IPS DF 4.7 (cell line): ENCODE data around the gene PLXNA2.
A peak's percentile ranks its signal among the peaks of the same experiment; 100 is the strongest.

Source experiments
- DNase-seq: peaks from one replicate; pipeline ENCODE4 v3.0.0-alpha.2; 2013; ENCODE audit warnings: low spot score; ENCODE audit errors: extremely low read depth

PLXNA2 gene

GRCh38 chr1:208002672-208003071, 241.5 kb downstream of the PLXNA2 start:
- no peak for DNase-seq

DNA sequence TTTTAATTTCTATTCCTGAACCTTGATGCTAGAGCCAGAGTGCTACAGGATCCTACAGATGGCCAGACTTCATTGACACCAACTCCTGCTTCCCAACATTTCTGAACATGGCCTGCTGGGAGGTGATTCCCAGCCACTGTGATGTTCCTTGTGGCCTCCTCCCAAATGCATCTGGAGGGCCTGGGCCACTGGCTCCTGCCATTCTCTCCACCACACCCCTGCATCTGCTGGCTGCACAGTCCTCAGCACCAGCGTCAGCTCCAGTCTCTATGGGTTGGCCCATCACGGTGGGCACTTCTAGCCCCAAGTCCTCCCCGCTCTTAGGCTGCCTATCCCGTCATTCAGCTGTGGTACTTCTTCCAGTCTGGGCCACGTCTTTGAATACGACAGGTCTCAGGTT, 242.1 kb downstream of the PLXNA2 start:
- no peak for DNase-seq

- no peak for DNase-seq
Observed at GRCh38 chr1:208000504-208000903, 243.7 kb downstream of the PLXNA2 start.

DNA sequence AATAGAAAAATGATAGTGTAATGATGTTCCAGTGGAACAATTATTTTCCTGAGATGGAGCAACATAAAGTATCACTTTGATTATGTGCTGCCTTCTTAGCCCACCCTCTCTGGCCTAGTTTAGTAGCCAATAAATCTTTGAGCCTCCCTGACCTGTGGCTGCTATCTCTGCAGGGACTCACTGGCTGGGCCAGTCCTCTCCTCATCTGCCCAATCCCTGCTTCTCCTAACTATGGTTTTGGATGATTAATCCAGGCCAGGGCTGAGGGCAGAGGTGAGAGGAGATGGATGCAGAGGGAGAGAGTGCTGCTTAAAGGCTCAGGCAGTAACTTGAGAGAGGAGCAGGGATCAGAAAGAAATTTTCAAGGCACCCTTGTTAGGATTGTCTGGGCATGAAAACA, 244.2 kb downstream of the PLXNA2 start:
- DNase-seq = no peak

- no peak for DNase-seq
Observed at GRCh38 chr1:207999274-207999915, 244.8 kb downstream of the PLXNA2 start.

- DNase-seq = no peak
Observed at GRCh38 chr1:207998691-207999090, 245.5 kb downstream of the PLXNA2 start.

- DNase-seq = peak; percentile 62
Observed at GRCh38 chr1:207997486-207998268, 246.5 kb downstream of the PLXNA2 start.

GRCh38 chr1:207996636-207997035, 247.5 kb downstream of the PLXNA2 start:
- DNase-seq = no peak

GRCh38 chr1:207995576-207995975, 248.6 kb downstream of the PLXNA2 start:
- DNase-seq = no peak

GRCh38 chr1:207993477-207994445, 250.4 kb downstream of the PLXNA2 start:
- no peak for DNase-seq

DNA sequence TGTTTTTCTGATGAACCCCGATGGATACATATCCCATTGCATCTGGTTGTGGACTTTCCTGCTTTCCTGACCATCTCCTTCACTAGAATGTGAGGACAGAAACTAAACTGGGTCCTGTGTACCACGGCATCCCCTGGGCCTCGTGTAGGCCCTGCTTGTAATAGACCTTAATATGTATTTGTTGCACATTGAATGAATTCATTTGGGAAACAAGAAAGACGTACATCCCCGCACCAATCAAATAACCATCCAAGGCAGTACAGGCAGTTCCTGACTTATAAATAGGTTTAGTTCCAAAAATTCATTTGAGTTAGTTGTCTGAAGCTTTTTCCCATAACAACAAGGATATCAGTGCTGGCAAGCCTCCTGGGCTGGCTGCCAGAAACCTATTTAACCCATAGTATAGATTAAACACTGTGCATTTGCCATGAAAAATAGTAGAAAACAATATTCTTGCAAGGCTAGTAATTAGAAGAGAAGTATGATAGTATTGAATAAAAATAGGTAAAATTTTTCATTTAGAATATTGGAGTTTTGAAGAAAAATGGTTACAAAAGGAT, 251.4 kb downstream of the PLXNA2 start:
- DNase-seq = no peak

DNA sequence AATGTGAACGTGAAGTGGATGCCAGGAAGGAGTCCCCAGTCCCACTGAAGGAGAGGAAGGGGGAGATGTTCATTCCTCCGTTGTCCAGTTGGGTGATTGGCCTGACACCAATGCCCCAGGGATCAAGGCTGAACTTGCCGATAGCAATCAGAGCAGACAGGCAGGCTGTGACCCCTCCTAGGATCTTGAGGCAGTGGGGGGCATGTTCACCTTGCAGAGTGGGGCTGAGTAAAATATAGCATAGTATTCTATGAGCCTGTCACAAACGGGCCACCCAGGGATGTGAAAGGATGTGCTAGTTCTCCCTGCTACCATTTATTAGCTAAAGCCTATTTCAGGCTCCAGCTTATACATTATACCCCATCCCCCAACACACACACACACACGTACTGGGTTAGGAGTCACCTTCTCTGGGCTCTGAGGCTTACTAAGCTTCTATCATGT, 252.6 kb downstream of the PLXNA2 start:
- no peak for DNase-seq

DNA sequence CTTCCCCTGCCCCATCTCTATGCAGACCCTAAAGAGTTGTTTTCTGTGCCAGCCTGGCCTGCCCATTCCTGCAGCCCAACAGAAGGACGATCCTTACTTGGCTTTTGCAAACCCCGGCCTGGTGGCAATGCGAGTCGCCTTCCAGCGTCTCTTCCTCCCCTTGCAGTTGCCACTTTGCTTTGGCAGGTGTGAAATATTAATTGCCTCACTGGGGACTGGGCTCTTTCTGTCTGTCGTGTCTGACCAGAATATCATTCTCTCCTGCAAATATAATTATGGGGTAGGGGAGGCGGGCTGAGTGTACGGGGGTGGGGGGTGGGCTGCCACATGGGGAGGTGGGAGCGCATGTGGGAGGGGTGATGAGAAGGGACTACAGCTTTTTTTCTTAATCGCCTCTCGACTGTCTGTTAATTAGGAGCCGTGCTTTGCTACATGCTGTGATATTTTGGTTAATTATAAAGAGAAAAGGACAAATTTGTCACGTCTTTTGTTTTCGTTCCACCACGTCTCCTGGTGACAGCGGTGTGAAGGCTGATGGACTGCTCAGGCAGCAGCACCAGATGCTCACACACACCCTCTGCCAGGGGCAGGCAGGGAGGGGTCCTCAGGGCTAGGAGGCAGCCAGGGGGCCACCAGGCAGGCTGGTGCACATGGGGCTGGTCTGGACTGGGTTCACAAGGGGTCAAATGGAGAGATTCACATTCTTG, 253.2 kb downstream of the PLXNA2 start:
- DNase-seq = no peak

DNA sequence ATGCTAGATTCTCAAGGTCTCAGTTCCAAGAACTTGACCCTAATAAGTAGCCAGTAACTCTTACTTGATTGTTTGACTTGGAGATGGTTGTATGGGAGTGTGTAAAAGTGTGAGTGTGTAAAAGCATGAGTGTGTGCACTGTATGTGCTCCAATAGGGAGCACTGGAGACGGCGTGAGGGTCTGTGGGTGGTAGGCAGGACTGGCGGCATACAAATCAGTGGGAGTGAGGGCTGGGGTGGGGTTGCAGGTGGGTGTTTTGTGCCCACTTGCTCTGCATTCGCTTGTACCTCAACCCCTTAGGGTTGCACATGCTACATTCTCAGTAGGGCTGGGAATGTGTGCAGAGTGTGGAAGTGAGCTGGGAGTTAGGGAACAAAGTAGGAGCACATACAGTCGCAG, 253.7 kb downstream of the PLXNA2 start:
- no peak for DNase-seq

DNA sequence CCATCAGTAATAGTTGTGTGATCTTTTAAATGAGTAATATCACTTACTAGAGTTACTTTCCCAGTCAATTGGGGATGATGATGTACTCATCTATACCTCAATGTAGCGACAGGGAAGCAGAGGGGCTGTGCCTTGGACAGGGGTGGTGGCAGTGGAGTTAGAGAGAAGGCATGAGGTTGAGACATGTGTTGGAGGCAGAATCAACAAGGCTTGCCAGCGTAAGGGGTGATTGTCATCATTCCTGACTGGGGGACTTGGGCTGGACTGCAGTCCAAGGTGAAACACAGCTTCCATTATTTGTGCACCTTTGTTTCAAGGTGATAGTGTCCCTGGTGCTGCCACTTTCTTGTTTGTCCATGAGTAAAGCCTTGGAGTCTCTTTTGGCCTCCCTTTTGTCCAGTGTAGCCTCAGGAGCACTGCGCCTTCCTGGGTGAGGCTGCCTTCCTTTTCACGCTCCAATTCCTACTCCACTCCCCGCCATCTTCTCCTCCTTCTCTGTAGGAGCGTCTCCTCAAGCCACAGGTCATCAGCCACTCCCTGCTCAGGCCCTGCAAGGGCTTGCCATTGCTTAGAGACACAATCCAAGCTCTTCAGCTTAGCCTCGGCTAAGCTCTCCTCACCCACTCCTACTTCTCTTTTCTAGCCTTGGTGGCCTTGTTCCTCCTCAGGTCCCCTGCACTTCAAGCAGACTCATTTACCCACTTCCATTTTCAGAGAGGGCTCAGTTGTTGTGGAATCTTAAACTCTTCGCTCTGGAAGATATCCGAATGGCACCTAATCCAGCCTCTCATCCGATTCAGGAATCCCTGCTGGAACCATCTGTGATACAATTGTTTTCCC, 255.6 kb downstream of the PLXNA2 start:
- no peak for DNase-seq

- DNase-seq = no peak
Observed at GRCh38 chr1:207987164-207987563, 257.0 kb downstream of the PLXNA2 start.

- no peak for DNase-seq
Observed at GRCh38 chr1:207985996-207986395, 258.2 kb downstream of the PLXNA2 start.

DNA sequence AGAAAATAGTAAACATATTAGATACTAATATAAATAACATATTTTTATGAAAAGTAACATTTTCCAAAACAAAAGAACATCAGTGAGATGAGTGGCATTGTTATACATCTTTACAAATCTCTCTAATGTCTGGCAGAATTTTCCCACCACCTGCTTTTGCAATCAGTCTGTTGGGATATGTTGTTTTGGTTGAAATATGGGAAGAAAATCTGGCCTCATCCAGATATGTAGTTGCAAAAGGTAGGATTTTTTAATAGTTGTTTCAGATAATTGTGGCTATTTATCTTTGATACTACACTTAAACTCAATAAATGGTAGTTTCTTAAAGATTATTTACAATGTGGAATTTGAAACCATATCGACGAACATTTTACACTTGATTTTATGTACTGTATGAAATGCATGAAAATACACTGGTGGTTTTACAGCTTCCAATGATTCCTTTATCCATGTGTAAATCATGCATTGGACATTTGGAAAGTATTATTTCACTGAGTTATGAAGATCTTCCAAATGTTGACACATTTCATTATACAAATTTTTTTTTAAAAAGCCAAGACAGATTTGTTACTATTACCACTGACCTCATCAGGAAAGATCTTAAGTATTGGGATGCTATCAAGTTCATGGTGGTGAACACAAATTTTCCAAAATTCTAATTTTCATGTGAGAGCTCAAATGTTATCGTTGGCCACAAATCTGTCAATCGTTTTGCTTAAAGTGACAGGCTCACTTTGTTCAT, 259.2 kb downstream of the PLXNA2 start:
- DNase-seq = no peak

DNA sequence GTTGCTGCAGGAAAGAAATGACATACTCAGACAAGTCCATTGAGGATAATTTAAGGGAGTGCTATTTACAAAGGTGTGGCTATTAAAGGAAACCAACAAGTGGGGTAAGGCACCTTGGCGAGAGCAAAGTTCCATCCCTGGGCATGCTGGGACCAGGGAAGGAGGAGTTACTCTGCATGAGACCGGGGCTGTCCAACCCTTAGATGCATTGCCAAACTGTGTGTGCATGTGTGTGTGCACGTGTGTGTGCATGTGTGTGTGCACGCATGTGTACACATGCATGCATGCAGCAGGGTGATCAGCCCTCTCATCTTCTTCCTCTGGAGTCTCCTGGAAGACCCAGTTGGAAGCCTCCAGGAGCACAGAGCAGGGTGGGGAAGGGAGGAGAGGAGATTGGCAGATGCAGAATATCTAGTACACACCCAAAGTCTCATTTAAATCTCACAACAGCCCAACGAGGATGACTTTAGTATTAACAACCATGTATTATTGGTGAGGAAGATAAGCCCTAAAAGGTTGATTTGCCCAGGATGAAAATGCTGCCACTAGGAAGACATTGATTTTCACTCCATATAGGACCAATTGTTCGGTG, 261.0 kb downstream of the PLXNA2 start:
- no peak for DNase-seq
